ENCODE measurements around the gene CLEC16A. TPM values are rescaled to one million over a fixed set of nuclear protein-coding genes. Genes with fewer than 3 reads are reported as not detected.

Gene CLEC16A
- total RNA-seq, 4 donors from 2014 or later = 19.9 to 38.3 (median 35.0) TPM

- WGBS, 2 donors (ENCODE audit: low coverage in 1 of 2) = 70 to 76% methylated on average over 9 to 13 of the region's 15 CpGs
- H3K4me3 ChIP-seq = no peak overlapping the region
- H3K27me3 ChIP-seq = no peaks in the 10 kb centered on the region
- H3K9me3 ChIP-seq = peaks cover 0 to 3% (median 0%) of the 10 kb centered on the region in 3 donors
- peak; percentile 32 for ATAC-seq
- peaks cover 0 to 89% of the 10 kb centered on the region in 2 donors for H3K36me3 ChIP-seq
- TF ChIP-seq EP300 (IDR thresholded peaks at IDR 0.05) (no peak), POLR2AphosphoS5 (IDR thresholded peaks at IDR 0.05) (peak; percentile 49), POLR2A (IDR thresholded peaks at IDR 0.05) (no peak), CTCF (IDR thresholded peaks at IDR 0.05) (no peak)
- peaks cover 0 to 51% (median 6%) of the 10 kb centered on the region in 3 donors for H3K4me1 ChIP-seq
- no peak overlapping the region for H3K27ac ChIP-seq
Observed at GRCh38 chr16:10929853-10930754, 14.3 kb upstream of the CLEC16A start.

- Histone ChIP-seq H3K27ac (no peak overlapping the region), H3K9me3 (no peaks in the 10 kb centered on the region), H3K27me3 (no peaks in the 10 kb centered on the region), H3K36me3 (peaks cover 0 to 83% of the 10 kb centered on the region in 2 donors), H3K4me1 (peaks cover 0 to 58% (median 11%) of the 10 kb centered on the region in 3 donors), H3K4me3 (no peak overlapping the region)
- WGBS, 2 donors (ENCODE audit: low coverage in 1 of 2) = 79% methylated on average over 2 of the region's 2 CpGs; no CpG with 5 or more reads in 1 of the 2 donors
- no peak for TF ChIP-seq CTCF (IDR thresholded peaks at IDR 0.05)
- no peak for TF ChIP-seq EP300 (IDR thresholded peaks at IDR 0.05)
- no peak for TF ChIP-seq POLR2A (IDR thresholded peaks at IDR 0.05)
- no peak for TF ChIP-seq POLR2AphosphoS5 (IDR thresholded peaks at IDR 0.05)
- ATAC-seq = no peak
Observed at GRCh38 chr16:10930755-10931093, 13.6 kb upstream of the CLEC16A start.

GRCh38 chr16:10931134-10931533 lies 13.2 kb upstream of the CLEC16A start:
- Histone ChIP-seq H3K36me3 (peaks cover 0 to 79% of the 10 kb centered on the region in 2 donors), H3K4me3 (no peak overlapping the region), H3K27ac (no peak overlapping the region), H3K9me3 (no peaks in the 10 kb centered on the region), H3K27me3 (no peaks in the 10 kb centered on the region), H3K4me1 (peaks cover 0 to 62% (median 15%) of the 10 kb centered on the region in 3 donors)
- 51% methylated on average over 3 of the region's 7 CpGs; no CpG with 5 or more reads in 1 of the 2 donors for WGBS, 2 donors (ENCODE audit: low coverage in 1 of 2)
- TF ChIP-seq POLR2A (IDR thresholded peaks at IDR 0.05) (no peak), POLR2AphosphoS5 (IDR thresholded peaks at IDR 0.05) (no peak), EP300 (IDR thresholded peaks at IDR 0.05) (no peak), CTCF (IDR thresholded peaks at IDR 0.05) (no peak)
- ATAC-seq = no peak

- no peaks in the 10 kb centered on the region for H3K27me3 ChIP-seq
- no peak overlapping the region for H3K4me3 ChIP-seq
- H3K4me1 ChIP-seq = peaks cover 0 to 71% (median 23%) of the 10 kb centered on the region in 3 donors
- no peak for ATAC-seq
- 95% methylated on average over 7 to 10 of the region's 11 CpGs for WGBS, 2 donors (ENCODE audit: low coverage in 1 of 2)
- H3K36me3 ChIP-seq = peaks cover 0 to 69% of the 10 kb centered on the region in 2 donors
- no peak overlapping the region for H3K27ac ChIP-seq
- TF ChIP-seq POLR2AphosphoS5 (IDR thresholded peaks at IDR 0.05) = no peak
- H3K9me3 ChIP-seq = no peaks in the 10 kb centered on the region
Observed at GRCh38 chr16:10931977-10932632, 12.3 kb upstream of the CLEC16A start.

- TF ChIP-seq POLR2A (IDR thresholded peaks at IDR 0.05) = no peak
- TF ChIP-seq POLR2AphosphoS5 (IDR thresholded peaks at IDR 0.05) = no peak
- no peak for TF ChIP-seq EP300 (IDR thresholded peaks at IDR 0.05)
- no peak for TF ChIP-seq CTCF (IDR thresholded peaks at IDR 0.05)
- no peak overlapping the region for H3K4me3 ChIP-seq
- H3K9me3 ChIP-seq = no peaks in the 10 kb centered on the region
- peaks cover 0 to 82% (median 33%) of the 10 kb centered on the region in 3 donors for H3K4me1 ChIP-seq
- 79 to 92% methylated on average over 4 to 5 of the region's 11 CpGs for WGBS, 2 donors (ENCODE audit: low coverage in 1 of 2)
- H3K27me3 ChIP-seq = no peaks in the 10 kb centered on the region
- ATAC-seq = no peak
- peaks cover 0 to 59% of the 10 kb centered on the region in 2 donors for H3K36me3 ChIP-seq
- H3K27ac ChIP-seq = no peak overlapping the region
Observed at GRCh38 chr16:10932959-10933710, 11.2 kb upstream of the CLEC16A start.

Data from gastroesophageal sphincter (tissue), 4 donors.